ENCODE data around the gene SETD3.

GRCh38 chr14:99431986-99432385 lies 48.7 kb downstream of the SETD3 start:
- no peak for TF ChIP-seq YY1 (IDR thresholded peaks at IDR 0.05; ENCODE audit: insufficient read depth, insufficient read length)
- no peak for TF ChIP-seq ZNF274 (IDR thresholded peaks at IDR 0.05; ENCODE audit: low read depth, low read length)

Measured in NT2/D1 (cell line).